Neural crest cell (in vitro differentiated cells): ENCODE measurements around the gene IFT52. TPM values are rescaled to one million over a fixed set of nuclear protein-coding genes. Genes with fewer than 3 reads are reported as not detected.

ENCODE experiments used
- DNase-seq: peaks from one replicate; pipeline ENCODE4 v3.0.0; 2021; ENCODE audit warnings: low read depth, mixed read lengths, low spot score
- H3K27ac Mint-ChIP-seq: one replicate; pipeline ENCODE4 v1.8.0; 2021; ENCODE audit warnings: mild to moderate bottlenecking, mixed read lengths; ENCODE audit not compliant: unreplicated experiment
- H3K27me3 Mint-ChIP-seq: 2 replicates; pipeline ENCODE4 v1.8.0; 2021; ENCODE audit warnings: low read depth, mild to moderate bottlenecking, mixed read lengths
- H3K36me3 Mint-ChIP-seq: 2 replicates; pipeline ENCODE4 v1.8.0; 2021; ENCODE audit warnings: low read depth, mild to moderate bottlenecking, mixed read lengths
- H3K4me1 Mint-ChIP-seq: 2 replicates; pipeline ENCODE4 v1.8.0; 2021; ENCODE audit warnings: mixed read lengths
- H3K4me3 Mint-ChIP-seq: one replicate; pipeline ENCODE4 v1.8.0; 2021; ENCODE audit warnings: mild to moderate bottlenecking, mixed read lengths
- H3K9me3 Mint-ChIP-seq: 2 replicates; pipeline ENCODE4 v1.8.0; 2021; ENCODE audit warnings: mixed read lengths
- CTCF ChIP-seq: fragments of 200-600 bp; sonication (generic); conservative IDR thresholded peaks from 2 replicates; pipeline ENCODE4 v1.5.0; 2021; ENCODE audit warnings: antibody characterized with exemption, mild to moderate bottlenecking
- long read RNA-seq: library from polyadenylated mRNA; unstranded; transcript quantifications from one replicate; pipeline ENCODE4 v2.0.0, GENCODE V29; 2020
- total RNA-seq: library from RNA; stranded (reverse); gene quantifications from 2 replicates; pipeline ENCODE4 v1.2.1, GENCODE V29; 2021

Gene IFT52
- total RNA-seq, result 57.6 and 67.4 TPM in 2 replicates
- long read RNA-seq, transcript IFT52-201 (14 exons, 1,757 nt), result major isoform, 61 of 157 reads
- long read RNA-seq, transcript IFT52-202 (14 exons, 1,599 nt), result minor isoform, 54 of 157 reads
- long read RNA-seq, partial matches to known transcripts, result 12 of 157 reads
- long read RNA-seq, other reads (novel, unspliced or antisense), result 29 of 157 reads

- no peaks in the 10 kb centered on the region for H3K27me3 Mint-ChIP-seq
- peak within 1 kb of the TSS; percentile 99 for H3K27ac Mint-ChIP-seq
- H3K36me3 Mint-ChIP-seq, result peaks cover 8% of the 10 kb centered on the region
- H3K4me3 Mint-ChIP-seq, result peak within 1 kb of the TSS; percentile 95
- DNase-seq, result peak; percentile 71
- no peak for TF ChIP-seq CTCF
- H3K9me3 Mint-ChIP-seq, result no peaks in the 10 kb centered on the region
- H3K4me1 Mint-ChIP-seq, result peaks cover 21% of the 10 kb centered on the region
These were observed at the start of gene IFT52 for GRCh38 chr20:43590392-43591303. Gene IFT52 (plus strand): TSS chr20:43590937. CDS start chr20:43594699, 3,762 bp downstream.

- Mint-ChIP-seq H3K4me1 (no peaks in the 10 kb centered on the region), H3K9me3 (peaks cover under 1% of the 10 kb centered on the region), H3K4me3 (no peak overlapping the region), H3K36me3 (peaks cover 2% of the 10 kb centered on the region), H3K27ac (no peak overlapping the region), H3K27me3 (no peaks in the 10 kb centered on the region)
- no peak for TF ChIP-seq CTCF
- no peak for DNase-seq
These were observed 49.5 kb upstream of the IFT52 start for GRCh38 chr20:43541214-43541613.

- TF ChIP-seq CTCF, result no peak
- Mint-ChIP-seq H3K4me1 (no peaks in the 10 kb centered on the region), H3K9me3 (peaks cover 5% of the 10 kb centered on the region), H3K27ac (no peak overlapping the region), H3K27me3 (no peaks in the 10 kb centered on the region), H3K4me3 (no peak overlapping the region), H3K36me3 (peaks cover 7% of the 10 kb centered on the region)
- DNase-seq, result no peak
These were observed 48.6 kb upstream of the IFT52 start for GRCh38 chr20:43542161-43542560.

- H3K27me3 Mint-ChIP-seq, result no peaks in the 10 kb centered on the region
- no peaks in the 10 kb centered on the region for H3K4me1 Mint-ChIP-seq
- peaks cover 11% of the 10 kb centered on the region for H3K36me3 Mint-ChIP-seq
- H3K4me3 Mint-ChIP-seq, result no peak overlapping the region
- TF ChIP-seq CTCF, result no peak
- no peak overlapping the region for H3K27ac Mint-ChIP-seq
- H3K9me3 Mint-ChIP-seq, result peaks cover 10% of the 10 kb centered on the region
- no peak for DNase-seq
These were observed 48.1 kb upstream of the IFT52 start for GRCh38 chr20:43542674-43543073.

- DNase-seq, result no peak
- Mint-ChIP-seq H3K9me3 (peaks cover 10% of the 10 kb centered on the region), H3K4me3 (no peak overlapping the region), H3K36me3 (peaks cover 16% of the 10 kb centered on the region), H3K27me3 (no peaks in the 10 kb centered on the region), H3K27ac (no peak overlapping the region), H3K4me1 (no peaks in the 10 kb centered on the region)
- TF ChIP-seq CTCF, result no peak
These were observed 47.6 kb upstream of the IFT52 start for GRCh38 chr20:43543138-43543537.
